B cell (primary cell): ENCODE results near the gene VASH1. TPM values are rescaled to one million over a fixed set of nuclear protein-coding genes. Genes with fewer than 3 reads are reported as not detected.

Experiments used
- ATAC-seq: fragments of 200-7000 bp; cut with Tn5 transposase; one replicate; pipeline ENCODE4 v1.10.0; 2021; ENCODE audit warnings: low read depth, mild to moderate bottlenecking, moderate number of reproducible peaks, moderate library complexity
- CTCF ChIA-PET: fragments of 350-600 bp; sonication (Branson Sonifier 250); formaldehyde crosslinking; loops from one replicate; lab custom pipeline; 2021; ENCODE audit warnings: antibody characterized with exemption, inconsistent platforms; lab: Charles Lee
- POLR2A ChIA-PET: fragments of 350-600 bp; sonication (Branson Sonifier 250); formaldehyde crosslinking; loops from one replicate; lab custom pipeline; 2021; ENCODE audit warnings: antibody characterized with exemption; lab: Charles Lee
- DNase-seq: peaks from one replicate; pipeline ENCODE4 v3.0.0; 2013
- H2AFZ ChIP-seq: 2 replicates; pipeline ENCODE4 v1.6.1; 2012; ENCODE audit warnings: mild to moderate bottlenecking, low read depth, low read length; ENCODE audit not compliant: insufficient read depth, poor library complexity, severe bottlenecking
- H3K27ac ChIP-seq, 2 donors: 1 replicate in 1 of 2; 2 replicates in 1 of 2; pipeline ENCODE4 v1.5.1; 2012 to 2013; ENCODE audit warnings: low read length in 2 of 2, mild to moderate bottlenecking in 2 of 2, moderate library complexity in 1 of 2
- H3K27me3 ChIP-seq, 4 experiments: fragments of 200-600 bp in 1 of 4; sonication (generic) in 1 of 4; replicated peaks in 1 of 4; 1 replicate in 2 of 4; 2 replicates in 2 of 4; pipeline versions ENCODE4 v1.6.1 to v1.7.0; 2013 to 2016; ENCODE audit warnings: low read length in 3 of 4, mild to moderate bottlenecking in 2 of 4, mixed read lengths in 1 of 4, moderate library complexity in 1 of 4; ENCODE audit not compliant: insufficient read depth in 4 of 4, control insufficient read depth in 3 of 4; ENCODE audit errors: control extremely low read depth in 1 of 4
- H3K36me3 ChIP-seq, 2 experiments: replicated peaks in 1 of 2; 1 replicate in 1 of 2; 2 replicates in 1 of 2; pipeline versions ENCODE4 v1.6.1 to v1.7.1; 2013; ENCODE audit warnings: low read length in 1 of 2; ENCODE audit not compliant: insufficient read depth in 2 of 2, control insufficient read depth in 1 of 2; ENCODE audit errors: control extremely low read depth in 1 of 2, extremely low read depth in 1 of 2
- H3K4me1 ChIP-seq, 2 donors: fragments of 200-600 bp in 1 of 2; sonication (generic) in 1 of 2; 1 replicate in 1 of 2; 2 replicates in 1 of 2; pipeline versions ENCODE4 v1.5.1 to v1.6.1; 2013 to 2017; ENCODE audit warnings: low read length in 2 of 2; ENCODE audit not compliant: control insufficient read depth in 2 of 2, insufficient read depth in 2 of 2
- H3K4me2 ChIP-seq: replicated peaks from 2 replicates; pipeline ENCODE3; 2012; ENCODE audit warnings: mild to moderate bottlenecking, low read depth, low read length; ENCODE audit not compliant: poor library complexity, severe bottlenecking
- H3K4me3 ChIP-seq, 5 experiments: fragments of 200-600 bp in 1 of 5; sonication (generic) in 1 of 5; 1 replicate in 3 of 5; 2 replicates in 2 of 5; pipeline versions ENCODE4 v1.5.1 to v1.7.0; 2011 to 2016; ENCODE audit warnings: low read length in 4 of 5, mild to moderate bottlenecking in 4 of 5, low read depth in 2 of 5, control low read depth in 1 of 5, moderate library complexity in 1 of 5; ENCODE audit not compliant: insufficient read depth in 1 of 5; ENCODE audit errors: control extremely low read depth in 1 of 5, extremely low read depth in 1 of 5
- H3K79me2 ChIP-seq: fragments of 200-600 bp; sonication (generic); one replicate; pipeline ENCODE4 v1.6.0; 2016; ENCODE audit warnings: low read length; ENCODE audit not compliant: control insufficient read depth, insufficient read depth
- H3K9ac ChIP-seq: fragments of 200-600 bp; sonication (generic); 2 replicates; pipeline ENCODE4 v1.6.1; 2017; ENCODE audit warnings: mild to moderate bottlenecking, low read length, moderate library complexity
- H3K9me3 ChIP-seq, 3 donors: one replicate each; pipeline versions ENCODE4 v1.6.1 to v1.7.1; 2013; ENCODE audit warnings: low read length in 2 of 3; ENCODE audit not compliant: control insufficient read depth in 2 of 3, insufficient read depth in 1 of 3; ENCODE audit errors: control extremely low read depth in 1 of 3
- H4K20me1 ChIP-seq: 2 replicates; pipeline ENCODE4 v1.6.0; 2012; ENCODE audit warnings: mild to moderate bottlenecking, low read length; ENCODE audit not compliant: insufficient read depth, control insufficient read depth, poor library complexity, severe bottlenecking
- H3K27ac Mint-ChIP-seq: one replicate; pipeline ENCODE4 v1.8.0; 2021; ENCODE audit warnings: mixed read lengths
- H3K27me3 Mint-ChIP-seq: one replicate; pipeline ENCODE4 v1.8.0; 2021; ENCODE audit warnings: mixed read lengths
- H3K4me1 Mint-ChIP-seq: one replicate; pipeline ENCODE4 v1.8.0; 2021; ENCODE audit warnings: mixed read lengths
- H3K4me3 Mint-ChIP-seq: one replicate; pipeline ENCODE4 v1.8.0; 2021; ENCODE audit warnings: mixed read lengths
- H3K9me3 Mint-ChIP-seq: one replicate; pipeline ENCODE4 v1.8.0; 2022; ENCODE audit warnings: mixed read lengths; ENCODE audit not compliant: insufficient read depth
- CTCF ChIP-seq: fragments of 200-600 bp; IDR thresholded peaks from one replicate; pipeline ENCODE4 v1.8.0; 2022; ENCODE audit warnings: antibody characterized with exemption, mild to moderate bottlenecking
- EZH2 ChIP-seq: IDR thresholded peaks from 2 replicates; pipeline ENCODE4 v1.6.1; 2012; ENCODE audit warnings: borderline replicate concordance, low read depth, mild to moderate bottlenecking, moderate library complexity, low read length; ENCODE audit not compliant: insufficient read depth, poor library complexity, severe bottlenecking
- WGBS: methylation state at CpG from one replicate; pipeline ENCODE4 v1.1.5; 2013; ENCODE audit warnings: missing lambda C conversion rate; ENCODE audit not compliant: insufficient coverage; 5-methylcytosine and 5-hydroxymethylcytosine counted together
- intact Hi-C: fragments of 100-400 bp; cut with micrococcal nuclease; formaldehyde crosslinking; loops from one replicate; pipeline ENCODE4 v1.10.0; 2022
- polyA plus RNA-seq: library from polyadenylated mRNA; depleted of rRNA; stranded (reverse); fragments of >200 nt; gene quantifications from 2 replicates; pipeline ENCODE4 v1.2.3, GENCODE V29; 2012
- total RNA-seq, 2 donors: library from RNA; stranded (reverse); fragments of 120-200 nt in 1 of 2; gene quantifications; 1 replicate in 1 of 2; 2 replicates in 1 of 2; pipeline versions ENCODE4 v1.2.3 to v1.2.4, GENCODE V29; 2013 to 2022

The VASH1 gene
- total and polyA plus RNA-seq, 2 donors (not counting 1 experiment from before 2014, with no cell fraction given), result 0.60 to 2.7 TPM

DNA sequence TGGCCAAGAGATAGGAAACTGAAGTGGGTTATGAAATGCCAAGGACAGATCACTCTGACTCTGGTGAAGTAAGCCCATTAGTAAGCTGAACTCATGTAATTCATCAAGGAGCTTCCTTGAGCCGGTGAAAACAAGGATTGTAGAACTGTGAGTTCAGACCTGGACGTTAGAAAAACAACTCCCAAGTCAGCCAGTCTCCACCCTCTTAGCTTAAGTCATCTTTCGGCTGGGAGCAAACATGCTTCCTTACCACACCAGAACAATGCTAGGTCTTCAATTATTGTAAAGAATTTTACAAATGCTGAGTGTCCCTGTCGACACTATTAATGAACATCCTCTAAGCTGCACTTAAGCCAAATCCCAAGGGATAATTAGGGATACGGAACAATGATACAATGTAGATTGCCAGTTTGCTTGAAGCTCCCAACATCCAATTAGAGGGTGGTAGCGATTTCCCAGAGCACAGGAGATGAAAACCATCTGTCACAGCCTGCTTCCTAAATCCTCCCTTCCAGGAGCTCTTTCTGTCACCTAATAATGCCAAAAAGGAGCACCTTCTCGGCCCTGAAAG is 45.7 kb upstream of the VASH1 start:
- Histone ChIP-seq H3K4me1 (peaks cover 0 to 27% of the 10 kb centered on the region in 2 donors), H3K4me3 (no peak overlapping the region), H3K27ac (peak overlapping the region in 1 of 2 donors; percentile 59), H3K36me3 (no peaks in the 10 kb centered on the region), H3K79me2 (no peaks in the 10 kb centered on the region), H3K9me3 (no peaks in the 10 kb centered on the region), H4K20me1 (no peaks in the 10 kb centered on the region), H3K4me2 (peak overlapping the region; percentile 43), H3K9ac (no peak overlapping the region), H3K27me3 (no peaks in the 10 kb centered on the region), H2AFZ (peak overlapping the region; percentile 49)
- ATAC-seq (no peak), DNase-seq (no peak)
- H3K27me3 Mint-ChIP-seq, result peaks cover 7% of the 10 kb centered on the region
- peak overlapping the region; percentile 11 for H3K27ac Mint-ChIP-seq
- ChIA-PET CTCF (interaction anchor here (0.9 to 1.7 kb wide), 7 partner anchors 8 to 355 kb away, joined by 3 to 7 read pairs (median 4); no protein-coding TSS in a partner anchor), POLR2A (no interaction called here)
- intact Hi-C loops, result no loop called here
- TF ChIP-seq EZH2 (no peak), CTCF (no peak)
- peaks cover 19% of the 10 kb centered on the region for H3K4me1 Mint-ChIP-seq
- no peaks in the 10 kb centered on the region for H3K9me3 Mint-ChIP-seq
- no peak overlapping the region for H3K4me3 Mint-ChIP-seq
- WGBS, result 39% methylated on average over 2 of the region's 7 CpGs

DNA sequence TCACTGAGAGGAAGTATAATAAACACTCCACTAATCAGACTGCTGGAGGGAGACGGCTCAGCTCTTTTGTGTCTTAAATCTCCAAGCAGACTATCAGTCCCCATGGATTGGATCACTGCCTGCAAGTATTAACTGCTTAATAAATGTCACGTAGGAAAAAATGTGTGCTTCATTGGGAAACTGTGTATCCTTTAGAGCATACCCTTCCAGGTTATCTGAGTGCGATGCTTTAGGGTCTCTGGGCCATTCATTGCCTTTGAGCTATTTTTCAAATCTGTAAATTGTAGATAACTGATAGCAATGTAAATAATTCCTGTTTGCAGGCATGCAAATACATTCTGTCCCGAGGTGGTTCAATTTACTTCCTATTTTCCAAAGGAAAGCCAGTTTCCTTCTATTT is 45.0 kb upstream of the VASH1 start:
- TF ChIP-seq EZH2, result no peak
- no peak for TF ChIP-seq CTCF
- no peaks in the 10 kb centered on the region for H3K36me3 ChIP-seq
- H4K20me1 ChIP-seq, result no peaks in the 10 kb centered on the region
- Mint-ChIP-seq H3K27me3 (peaks cover 7% of the 10 kb centered on the region), H3K4me1 (peaks cover 21% of the 10 kb centered on the region), H3K9me3 (no peaks in the 10 kb centered on the region), H3K27ac (peak overlapping the region; percentile 11), H3K4me3 (no peak overlapping the region)
- CTCF ChIA-PET, result interaction anchor here (0.9 to 1.7 kb wide), 5 partner anchors 8 to 354 kb away, joined by 3 to 7 read pairs (median 4); no protein-coding TSS in a partner anchor
- H3K27me3 ChIP-seq, result no peaks in the 10 kb centered on the region
- H3K9me3 ChIP-seq, result no peaks in the 10 kb centered on the region
- POLR2A ChIA-PET, result no interaction called here
- H3K79me2 ChIP-seq, result no peaks in the 10 kb centered on the region
- no peak for ATAC-seq
- intact Hi-C loops, result no loop called here
- no peak overlapping the region for H3K4me3 ChIP-seq
- H3K27ac ChIP-seq, result peak overlapping the region in 1 of 2 donors; percentile 59
- WGBS, result no CpG with 5 or more reads among the region's 4 CpGs
- H2AFZ ChIP-seq, result peak overlapping the region; percentile 49
- peak overlapping the region; percentile 43 for H3K4me2 ChIP-seq
- no peak overlapping the region for H3K9ac ChIP-seq
- H3K4me1 ChIP-seq, result peaks cover 0 to 32% of the 10 kb centered on the region in 2 donors
- no peak for DNase-seq
